HCT116 (cell line): ENCODE measurements around the gene PLA2G4B. TPM values are rescaled to one million over a fixed set of nuclear protein-coding genes. Genes with fewer than 3 reads are reported as not detected.

ENCODE experiments used
- ATAC-seq: fragments of 200-7000 bp; cut with Tn5 transposase; 2 replicates; pipeline ENCODE4 v1.9.1; 2020; ENCODE audit warnings: mild to moderate bottlenecking, moderate library complexity
- BruUV-seq: library from RNA; stranded (reverse); fragments of 400-500 nt; replicated peaks from 2 replicates; lab custom pipeline; 2021; lab: Mats Ljungman, UMichigan
- CTCF ChIA-PET: fragments of 300-600 bp; sonication (Branson Sonifier 250); formaldehyde crosslinking; loops from one replicate; lab custom pipeline; 2021; ENCODE audit warnings: antibody characterized with exemption; lab: Charles Lee
- POLR2A ChIA-PET: fragments of 300-600, 350-600 bp; sonication (Branson Sonifier 250); formaldehyde crosslinking; loops from one replicate; lab custom pipeline; 2021; ENCODE audit warnings: antibody characterized with exemption; lab: Charles Lee
- RAD21 ChIA-PET, 2 experiments: fragments of 300-600 bp; sonication (Branson Sonifier 250); formaldehyde crosslinking; loops; one replicate each; lab custom pipeline; 2023; ENCODE audit warnings: low total read pairs in 2 of 2; ENCODE audit not compliant: uncharacterized antibody in 2 of 2, unreplicated experiment in 2 of 2, low non-redundant PET in 1 of 2; lab: Charles Lee
- DNase-seq: peaks from one replicate; pipeline ENCODE4 v3.0.0-alpha.2; 2010; ENCODE audit warnings: low read depth, low spot score
- H2AFZ ChIP-seq: fragments of 200-600 bp; shearing (Covaris generic), sonication (generic); 2 replicates; pipeline ENCODE4 v1.6.1; 2017; ENCODE audit warnings: low read depth, mixed run types, mixed read lengths, antibody characterized with exemption, low read length; ENCODE audit not compliant: poor library complexity, severe bottlenecking
- H3K27ac ChIP-seq: 2 replicates; pipeline ENCODE4 v1.5.1; 2012; ENCODE audit warnings: low read depth, low read length
- H3K27me3 ChIP-seq: fragments of 200-600 bp; sonication (generic); 2 replicates; pipeline ENCODE4 v1.6.1; 2016; ENCODE audit warnings: mixed run types, low read length, mixed read lengths; ENCODE audit not compliant: insufficient read depth
- H3K36me3 ChIP-seq, 2 experiments: fragments of 200-500 bp in 1 of 2; fragments of 200-600 bp in 1 of 2; sonication (Bioruptor generic) in 1 of 2; sonication (generic) in 1 of 2; 2 replicates each; pipeline versions ENCODE4 v1.5.1 to v1.6.1; 2014 to 2016; ENCODE audit warnings: low read length in 2 of 2, inconsistent platforms in 1 of 2, mixed read lengths in 1 of 2, mixed run types in 1 of 2; ENCODE audit not compliant: insufficient read depth in 2 of 2, control insufficient read depth in 1 of 2
- H3K4me1 ChIP-seq, 2 experiments: fragments of 200-600 bp in 1 of 2; sonication (generic) in 1 of 2; 2 replicates each; pipeline versions ENCODE4 v1.5.1 to v1.6.1; 2012 to 2017; ENCODE audit warnings: low read length in 2 of 2, inconsistent platforms in 1 of 2, mild to moderate bottlenecking in 1 of 2, mixed read lengths in 1 of 2, mixed run types in 1 of 2, moderate library complexity in 1 of 2; ENCODE audit not compliant: insufficient read depth in 2 of 2, control insufficient read depth in 1 of 2
- H3K4me2 ChIP-seq: fragments of 200-600 bp; sonication (generic); 2 replicates; pipeline ENCODE4 v1.6.1; 2017; ENCODE audit warnings: mixed run types, low read length, mixed read lengths
- H3K4me3 ChIP-seq, 2 experiments: fragments of 200-600 bp in 1 of 2; sonication (generic) in 1 of 2; replicated peaks in 1 of 2; 2 replicates each; pipeline ENCODE4 v1.5.1; 2011 to 2016; ENCODE audit warnings: low read length in 2 of 2, control low read depth in 1 of 2, low read depth in 1 of 2, mild to moderate bottlenecking in 1 of 2, mixed read lengths in 1 of 2, mixed run types in 1 of 2
- H3K79me2 ChIP-seq: fragments of 200-600 bp; sonication (generic); 2 replicates; pipeline ENCODE4 v1.6.1; 2017; ENCODE audit warnings: mild to moderate bottlenecking, mixed run types, low read length, moderate library complexity, mixed read lengths; ENCODE audit not compliant: insufficient read depth
- H3K9ac ChIP-seq: fragments of 200-600 bp; sonication (generic); 2 replicates; pipeline ENCODE4 v1.6.1; 2016; ENCODE audit warnings: low read length, mixed read lengths
- H3K9me2 ChIP-seq: fragments of 200-600 bp; sonication (generic), shearing (Covaris generic); 2 replicates; pipeline ENCODE4 v1.6.1; 2017; ENCODE audit warnings: mixed run types, mild to moderate bottlenecking, moderate library complexity; ENCODE audit not compliant: insufficient read depth
- H3K9me3 ChIP-seq, 2 experiments: fragments of 200-500 bp in 1 of 2; fragments of 200-600 bp in 1 of 2; sonication (Bioruptor generic) in 1 of 2; sonication (generic) in 1 of 2; 2 replicates each; pipeline ENCODE4 v1.6.1; 2014 to 2017; ENCODE audit warnings: low read length in 2 of 2, mixed read lengths in 2 of 2, inconsistent platforms in 1 of 2, low read depth in 1 of 2, mild to moderate bottlenecking in 1 of 2, mixed run types in 1 of 2, moderate library complexity in 1 of 2; ENCODE audit not compliant: control insufficient read depth in 1 of 2, insufficient read depth in 1 of 2
- H4K20me1 ChIP-seq: fragments of 200-600 bp; sonication (generic), shearing (Covaris generic); 2 replicates; pipeline ENCODE4 v1.6.1; 2017; ENCODE audit warnings: mixed run types, mild to moderate bottlenecking, moderate library complexity; ENCODE audit not compliant: insufficient read depth
- CBX3 ChIP-seq: IDR thresholded peaks from 2 replicates; pipeline ENCODE4 v1.6.1; 2012; ENCODE audit warnings: low read depth
- CEBPB ChIP-seq: IDR thresholded peaks from 2 replicates; pipeline ENCODE4 v1.6.1; 2012; ENCODE audit warnings: low read depth
- EGR1 ChIP-seq: IDR thresholded peaks from 2 replicates; pipeline ENCODE4 v1.6.1; 2012; ENCODE audit warnings: low read depth
- FOSL1 ChIP-seq: IDR thresholded peaks from 2 replicates; pipeline ENCODE4 v1.6.1; 2012; ENCODE audit warnings: low read depth
- JUND ChIP-seq: IDR thresholded peaks from 2 replicates; pipeline ENCODE4 v1.6.1; 2012
- POLR2A ChIP-seq: IDR thresholded peaks from 2 replicates; pipeline ENCODE4 v1.7.0; 2011; ENCODE audit warnings: borderline replicate concordance; ENCODE audit not compliant: insufficient read depth, insufficient read length; ENCODE audit errors: extremely low read depth
- POLR2AphosphoS5 ChIP-seq: IDR thresholded peaks from 2 replicates; pipeline ENCODE4 v1.6.1; 2011; ENCODE audit warnings: mild to moderate bottlenecking, low read depth, low read length, moderate library complexity
- RAD21 ChIP-seq: IDR thresholded peaks from 2 replicates; pipeline ENCODE4 v1.6.1; 2012; ENCODE audit warnings: low read depth, mild to moderate bottlenecking
- SIN3A ChIP-seq: IDR thresholded peaks from 2 replicates; pipeline ENCODE4 v1.6.1; 2012; ENCODE audit warnings: low read depth
- SRF ChIP-seq: IDR thresholded peaks from 2 replicates; pipeline ENCODE4 v1.6.1; 2012; ENCODE audit warnings: low read depth
- TCF7L2 ChIP-seq: IDR thresholded peaks from 2 replicates; pipeline ENCODE4 v1.7.0; 2011; ENCODE audit warnings: borderline replicate concordance, inconsistent platforms; ENCODE audit not compliant: insufficient read depth, insufficient read length; ENCODE audit errors: extremely low read depth
- ZFX ChIP-seq: fragments of 450-650 bp; IDR thresholded peaks from 2 replicates; pipeline ENCODE4 v1.6.1; 2017
- ZNF274 ChIP-seq: fragments of 200-500 bp; sonication (Bioruptor generic); IDR thresholded peaks from 2 replicates; pipeline ENCODE4 v1.6.1; 2014; ENCODE audit warnings: mild to moderate bottlenecking, low read depth, low read length, inconsistent platforms
- intact Hi-C: fragments of 100-400 bp; cut with micrococcal nuclease; formaldehyde crosslinking; loops from 2 replicates; pipeline ENCODE4 v1.10.0; 2022
- total RNA-seq: library from RNA; stranded (reverse); gene quantifications from one replicate; pipeline ENCODE4 v1.2.1, GENCODE V29; 2021; ENCODE audit not compliant: unreplicated experiment
- TF ChIP-seq, protein P1 (sequence below), 3 experiments: fragments of 200-600 bp in 1 of 3; sonication (generic) in 1 of 3; IDR thresholded peaks in 2 of 3; conservative IDR thresholded peaks in 1 of 3; 2 replicates each; pipeline ENCODE4 v1.5.1; 2012 to 2017; ENCODE audit warnings: low read depth in 2 of 3, low read length in 2 of 3, antibody characterized with exemption in 1 of 3, borderline replicate concordance in 1 of 3, control low read depth in 1 of 3, mild to moderate bottlenecking in 1 of 3, mixed read lengths in 1 of 3, mixed run types in 1 of 3, moderate library complexity in 1 of 3; ENCODE audit not compliant: insufficient read depth in 1 of 3
- TF ChIP-seq, protein P2 (sequence below): IDR thresholded peaks from 2 replicates; pipeline ENCODE4 v1.6.1; 2012; ENCODE audit warnings: low read depth
- TF ChIP-seq, protein P3 (sequence below): IDR thresholded peaks from 2 replicates; pipeline ENCODE4 v1.6.1; 2012

Gene PLA2G4B
- total RNA-seq, 1 experiment from 2014 or later, result 4.7 TPM

DNA sequence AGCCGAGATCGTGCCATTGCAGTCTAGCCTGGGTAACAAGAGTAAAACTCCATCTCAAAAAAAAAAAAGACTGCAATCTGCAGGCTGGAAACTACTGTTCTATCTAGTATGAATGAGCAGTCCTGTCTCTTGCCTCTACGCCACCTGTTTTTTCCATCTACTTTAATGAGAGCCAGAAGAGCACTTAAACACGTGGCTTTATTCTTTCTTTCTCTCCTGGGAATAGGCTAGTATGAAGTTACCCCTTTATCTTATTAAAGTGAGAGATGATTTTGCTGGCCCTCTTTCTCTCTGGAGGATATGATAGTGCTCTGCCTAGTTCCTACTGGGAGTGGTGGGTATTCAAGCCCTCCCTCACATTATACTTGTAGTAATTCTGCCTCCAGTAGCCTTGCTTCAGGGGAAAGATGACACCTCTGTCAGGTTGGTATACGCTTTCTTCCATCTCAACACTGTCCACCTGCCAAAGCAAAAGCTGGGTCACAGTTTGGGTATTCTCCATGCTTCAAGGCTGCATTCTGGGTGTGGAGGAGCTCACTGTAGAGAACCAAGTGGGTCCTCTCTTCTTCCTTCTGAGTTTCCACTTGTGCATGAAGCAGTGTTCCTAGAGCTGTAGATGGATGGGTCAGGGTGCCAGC lies 46.5 kb upstream of the PLA2G4B start:
- no peaks in the 10 kb centered on the region for H3K9me2 ChIP-seq
- peaks cover 20 to 45% of the 10 kb centered on the region in 2 experiments for H3K4me1 ChIP-seq
- ChIA-PET POLR2A (no interaction called here), CTCF (interaction anchor here (4.1 kb wide), 1 partner anchor 18 kb away, joined by 22 read pairs; the partner anchor contains the start of gene MAPKBP1), RAD21 (no interaction called here)
- H3K27me3 ChIP-seq, result no peaks in the 10 kb centered on the region
- no peak overlapping the region for H3K4me3 ChIP-seq
- H2AFZ ChIP-seq, result no peak overlapping the region
- peak overlapping the region; percentile 75; the same call in 1 of the 2 replicates for H3K4me2 ChIP-seq
- no peaks in the 10 kb centered on the region for H4K20me1 ChIP-seq
- no peaks in the 10 kb centered on the region for H3K36me3 ChIP-seq
- intact Hi-C loops, result no loop called here
- no TSS peak for BruUV-seq
- no peaks in the 10 kb centered on the region; the same call in 1 of the 2 replicates for H3K79me2 ChIP-seq
- no peak overlapping the region for H3K27ac ChIP-seq
- ATAC-seq, result no peak
- no peak for TF ChIP-seq CBX3
- no peak for TF ChIP-seq SRF
- TF ChIP-seq SIN3A, result no peak
- no peak for TF ChIP-seq JUND
- TF ChIP-seq RAD21, result no peak
- no peak for TF ChIP-seq POLR2A
- no peak for TF ChIP-seq EGR1
- TF ChIP-seq ZFX, result no peak
- TF ChIP-seq ZNF274, result no peak
- TF ChIP-seq POLR2AphosphoS5, result no peak
- TF ChIP-seq, protein P1, sequence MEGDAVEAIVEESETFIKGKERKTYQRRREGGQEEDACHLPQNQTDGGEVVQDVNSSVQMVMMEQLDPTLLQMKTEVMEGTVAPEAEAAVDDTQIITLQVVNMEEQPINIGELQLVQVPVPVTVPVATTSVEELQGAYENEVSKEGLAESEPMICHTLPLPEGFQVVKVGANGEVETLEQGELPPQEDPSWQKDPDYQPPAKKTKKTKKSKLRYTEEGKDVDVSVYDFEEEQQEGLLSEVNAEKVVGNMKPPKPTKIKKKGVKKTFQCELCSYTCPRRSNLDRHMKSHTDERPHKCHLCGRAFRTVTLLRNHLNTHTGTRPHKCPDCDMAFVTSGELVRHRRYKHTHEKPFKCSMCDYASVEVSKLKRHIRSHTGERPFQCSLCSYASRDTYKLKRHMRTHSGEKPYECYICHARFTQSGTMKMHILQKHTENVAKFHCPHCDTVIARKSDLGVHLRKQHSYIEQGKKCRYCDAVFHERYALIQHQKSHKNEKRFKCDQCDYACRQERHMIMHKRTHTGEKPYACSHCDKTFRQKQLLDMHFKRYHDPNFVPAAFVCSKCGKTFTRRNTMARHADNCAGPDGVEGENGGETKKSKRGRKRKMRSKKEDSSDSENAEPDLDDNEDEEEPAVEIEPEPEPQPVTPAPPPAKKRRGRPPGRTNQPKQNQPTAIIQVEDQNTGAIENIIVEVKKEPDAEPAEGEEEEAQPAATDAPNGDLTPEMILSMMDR (IDR thresholded peaks at IDR 0.05 in 2 of 3, conservative IDR thresholded peaks at IDR 0.05 in 1 of 3; ENCODE audit: borderline replicate concordance in 1 of 3, insufficient read depth in 1 of 3, low read depth in 2 of 3, low read length in 2 of 3), result no peak
- TF ChIP-seq CEBPB, result no peak
- no peak for TF ChIP-seq FOSL1
- TF ChIP-seq, protein P2, sequence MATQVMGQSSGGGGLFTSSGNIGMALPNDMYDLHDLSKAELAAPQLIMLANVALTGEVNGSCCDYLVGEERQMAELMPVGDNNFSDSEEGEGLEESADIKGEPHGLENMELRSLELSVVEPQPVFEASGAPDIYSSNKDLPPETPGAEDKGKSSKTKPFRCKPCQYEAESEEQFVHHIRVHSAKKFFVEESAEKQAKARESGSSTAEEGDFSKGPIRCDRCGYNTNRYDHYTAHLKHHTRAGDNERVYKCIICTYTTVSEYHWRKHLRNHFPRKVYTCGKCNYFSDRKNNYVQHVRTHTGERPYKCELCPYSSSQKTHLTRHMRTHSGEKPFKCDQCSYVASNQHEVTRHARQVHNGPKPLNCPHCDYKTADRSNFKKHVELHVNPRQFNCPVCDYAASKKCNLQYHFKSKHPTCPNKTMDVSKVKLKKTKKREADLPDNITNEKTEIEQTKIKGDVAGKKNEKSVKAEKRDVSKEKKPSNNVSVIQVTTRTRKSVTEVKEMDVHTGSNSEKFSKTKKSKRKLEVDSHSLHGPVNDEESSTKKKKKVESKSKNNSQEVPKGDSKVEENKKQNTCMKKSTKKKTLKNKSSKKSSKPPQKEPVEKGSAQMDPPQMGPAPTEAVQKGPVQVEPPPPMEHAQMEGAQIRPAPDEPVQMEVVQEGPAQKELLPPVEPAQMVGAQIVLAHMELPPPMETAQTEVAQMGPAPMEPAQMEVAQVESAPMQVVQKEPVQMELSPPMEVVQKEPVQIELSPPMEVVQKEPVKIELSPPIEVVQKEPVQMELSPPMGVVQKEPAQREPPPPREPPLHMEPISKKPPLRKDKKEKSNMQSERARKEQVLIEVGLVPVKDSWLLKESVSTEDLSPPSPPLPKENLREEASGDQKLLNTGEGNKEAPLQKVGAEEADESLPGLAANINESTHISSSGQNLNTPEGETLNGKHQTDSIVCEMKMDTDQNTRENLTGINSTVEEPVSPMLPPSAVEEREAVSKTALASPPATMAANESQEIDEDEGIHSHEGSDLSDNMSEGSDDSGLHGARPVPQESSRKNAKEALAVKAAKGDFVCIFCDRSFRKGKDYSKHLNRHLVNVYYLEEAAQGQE, result no peak
- TF ChIP-seq TCF7L2, result no peak
- TF ChIP-seq, protein P3, sequence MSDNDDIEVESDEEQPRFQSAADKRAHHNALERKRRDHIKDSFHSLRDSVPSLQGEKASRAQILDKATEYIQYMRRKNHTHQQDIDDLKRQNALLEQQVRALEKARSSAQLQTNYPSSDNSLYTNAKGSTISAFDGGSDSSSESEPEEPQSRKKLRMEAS, result no peak
- no peaks in the 10 kb centered on the region for H3K9me3 ChIP-seq
- no peak overlapping the region for H3K9ac ChIP-seq
- no peak for DNase-seq
